Upper lobe of left lung (tissue), 6 donors: ENCODE results near the gene GCNT1. TPM values are rescaled to one million over a fixed set of nuclear protein-coding genes. Genes with fewer than 3 reads are reported as not detected.
A peak's percentile ranks its signal among the peaks of the same experiment; 100 is the strongest.
"Not testable (repeated sequence)": the region's sequence is repeated elsewhere in the genome, so short reads cannot be mapped to it uniquely, and the experiment has no call there.

Source experiments
- ATAC-seq, 2 donors: fragments of 200-7000 bp; cut with Tn5 transposase; one replicate each; pipeline ENCODE4 v1.9.1; 2022; ENCODE audit warnings: mild to moderate bottlenecking in 2 of 2, moderate library complexity in 2 of 2; ENCODE audit not compliant: low FRiP score in 2 of 2
- DNase-seq, 2 donors: peaks; one replicate each; pipeline ENCODE4 v3.0.0-alpha.2; 2019 to 2020
- H3K27ac ChIP-seq, 4 donors: fragments of 200-600 bp; sonication (generic); one replicate each; pipeline ENCODE4 v1.5.1; 2016 to 2019
- H3K27me3 ChIP-seq, 4 donors: fragments of 200-600 bp; sonication (generic); one replicate each; pipeline ENCODE4 v1.5.1; 2017 to 2019
- H3K36me3 ChIP-seq, 4 donors: fragments of 200-600 bp; sonication (generic); one replicate each; pipeline ENCODE4 v1.5.1; 2016 to 2019
- H3K4me1 ChIP-seq, 4 donors: fragments of 200-600 bp; sonication (generic); one replicate each; pipeline ENCODE4 v1.5.1; 2018 to 2019
- H3K4me3 ChIP-seq, 4 donors: fragments of 200-600 bp; sonication (generic); one replicate each; pipeline ENCODE4 v1.5.1; 2017 to 2019; ENCODE audit warnings: mild to moderate bottlenecking in 2 of 4, moderate library complexity in 1 of 4
- H3K9me3 ChIP-seq, 4 donors: fragments of 200-600 bp; sonication (generic); one replicate each; pipeline ENCODE4 v1.5.1; 2018 to 2019
- CTCF ChIP-seq, 6 experiments: fragments of 450-650 bp in 4 of 6; fragments of 200-600 bp in 2 of 6; sonication (generic) in 2 of 6; IDR thresholded peaks; one replicate each; pipeline ENCODE4 v1.5.1; 2016 to 2019; ENCODE audit warnings: antibody characterized with exemption in 6 of 6
- EP300 ChIP-seq, 4 donors: sonication (generic); formaldehyde crosslinking; IDR thresholded peaks; one replicate each; pipeline ENCODE4 v1.5.1; 2017; ENCODE audit warnings: antibody characterized with exemption in 4 of 4, control low read depth in 2 of 4
- POLR2A ChIP-seq, 4 donors: fragments of 450-650 bp; IDR thresholded peaks; one replicate each; pipeline ENCODE4 v1.5.1; 2016 to 2017; ENCODE audit warnings: antibody characterized with exemption in 4 of 4, mild to moderate bottlenecking in 2 of 4
- POLR2AphosphoS5 ChIP-seq, 2 donors: sonication (generic); formaldehyde crosslinking; IDR thresholded peaks; one replicate each; pipeline ENCODE4 v1.5.1; 2017; ENCODE audit warnings: antibody characterized with exemption in 2 of 2
- WGBS, 2 donors: methylation state at CpG; one replicate each; pipeline ENCODE4 v1.1.5; 2017 to 2018; 5-methylcytosine and 5-hydroxymethylcytosine counted together
- total RNA-seq, 6 donors: library from RNA; depleted of rRNA in 4 of 6; stranded (reverse); fragments of >200 nt in 4 of 6; gene quantifications; one replicate each; pipeline versions ENCODE4 v1.1.0 to v1.2.1, GENCODE V29; 2016 to 2021
- donor health status: DM: no; HTN: no; CAD: no; lungs with moderate emphysema.
- donor health status: DM: no; HTN: yes; CAD: no; lungs with severe emphysema.

The GCNT1 gene
- total RNA-seq, 6 donors from 2014 or later = 2.3 to 20.8 (median 9.1) TPM

- no peaks in the 10 kb centered on the region for H3K36me3 ChIP-seq
- 34 to 40% methylated on average over 6 of the region's 6 CpGs for WGBS, 2 donors
- H3K9me3 ChIP-seq = no peaks in the 10 kb centered on the region
- peaks cover 0 to 7% (median 5%) of the 10 kb centered on the region in 4 donors for H3K4me1 ChIP-seq
- DNase-seq (no peak), ATAC-seq (peak in 1 of 2 donors; percentile 46)
- H3K27ac ChIP-seq = peak overlapping the region in 2 of 4 donors; percentile 12 to 37
- H3K27me3 ChIP-seq = no peaks in the 10 kb centered on the region
- TF ChIP-seq CTCF (IDR thresholded peaks at IDR 0.05) (no peak), POLR2A (IDR thresholded peaks at IDR 0.05) (no peak), POLR2AphosphoS5 (IDR thresholded peaks at IDR 0.05) (no peak), EP300 (IDR thresholded peaks at IDR 0.05) (no peak)
- H3K4me3 ChIP-seq = no peak overlapping the region
Measured at GRCh38 chr9:76530458-76531110, 71.6 kb downstream of the GCNT1 start.

GRCh38 chr9:76531231-76531780 is 72.3 kb downstream of the GCNT1 start:
- Histone ChIP-seq H3K36me3 (no peaks in the 10 kb centered on the region), H3K9me3 (no peaks in the 10 kb centered on the region), H3K27ac (peak overlapping the region in 2 of 4 donors; percentile 7 to 37), H3K27me3 (no peaks in the 10 kb centered on the region), H3K4me3 (no peak overlapping the region), H3K4me1 (peaks cover 0 to 7% (median 5%) of the 10 kb centered on the region in 4 donors)
- ATAC-seq = no peak
- no peak for DNase-seq
- WGBS, 2 donors = 77 to 78% methylated on average over 3 of the region's 3 CpGs
- no peak for TF ChIP-seq POLR2A (IDR thresholded peaks at IDR 0.05)
- no peak for TF ChIP-seq POLR2AphosphoS5 (IDR thresholded peaks at IDR 0.05)
- no peak for TF ChIP-seq EP300 (IDR thresholded peaks at IDR 0.05)
- no peak for TF ChIP-seq CTCF (IDR thresholded peaks at IDR 0.05)

GRCh38 chr9:76532877-76533276 is 73.9 kb downstream of the GCNT1 start:
- not testable (repeated sequence) for H3K4me1 ChIP-seq, H3K36me3 ChIP-seq, H3K27ac ChIP-seq, H3K27me3 ChIP-seq, H3K9me3 ChIP-seq, H3K4me3 ChIP-seq, ATAC-seq, DNase-seq
- WGBS, 2 donors = 93 to 94% methylated on average over 4 of the region's 4 CpGs

GRCh38 chr9:76534026-76534425 is 75.0 kb downstream of the GCNT1 start:
- Histone ChIP-seq H3K36me3 (no peaks in the 10 kb centered on the region), H3K27ac (no peak overlapping the region), H3K27me3 (no peaks in the 10 kb centered on the region), H3K4me1 (peaks cover 0 to 7% (median 5%) of the 10 kb centered on the region in 4 donors), H3K9me3 (no peaks in the 10 kb centered on the region), H3K4me3 (no peak overlapping the region)
- ATAC-seq = peak in 1 of 2 donors; percentile 45
- no peak for TF ChIP-seq POLR2A (IDR thresholded peaks at IDR 0.05)
- whole genome bisulfite sequencing, 2 donors = 87 to 97% methylated on average over 1 of the region's 1 CpG
- no peak for DNase-seq

- WGBS, 2 donors = 56 to 57% methylated on average over 7 to 9 of the region's 9 CpGs
- no peaks in the 10 kb centered on the region for H3K27me3 ChIP-seq
- DNase-seq (no peak), ATAC-seq (no peak)
- H3K4me3 ChIP-seq = no peak overlapping the region
- peaks cover 0 to 4% (median 2%) of the 10 kb centered on the region in 4 donors for H3K4me1 ChIP-seq
- no peaks in the 10 kb centered on the region for H3K9me3 ChIP-seq
- no peak for TF ChIP-seq CTCF (IDR thresholded peaks at IDR 0.05)
- no peak for TF ChIP-seq POLR2AphosphoS5 (IDR thresholded peaks at IDR 0.05)
- TF ChIP-seq EP300 (IDR thresholded peaks at IDR 0.05) = no peak
- TF ChIP-seq POLR2A (IDR thresholded peaks at IDR 0.05) = no peak
- H3K27ac ChIP-seq = no peak overlapping the region
- H3K36me3 ChIP-seq = no peaks in the 10 kb centered on the region
Measured at GRCh38 chr9:76537150-76537646, 78.2 kb downstream of the GCNT1 start.

- 89 to 97% methylated on average over 1 of the region's 1 CpG for WGBS, 2 donors
- no peaks in the 10 kb centered on the region for H3K4me1 ChIP-seq
- no peak for TF ChIP-seq POLR2A (IDR thresholded peaks at IDR 0.05)
- no peak for TF ChIP-seq POLR2AphosphoS5 (IDR thresholded peaks at IDR 0.05)
- no peak for TF ChIP-seq EP300 (IDR thresholded peaks at IDR 0.05)
- TF ChIP-seq CTCF (IDR thresholded peaks at IDR 0.05) = no peak
- no peaks in the 10 kb centered on the region for H3K9me3 ChIP-seq
- DNase-seq (no peak), ATAC-seq (no peak)
- H3K4me3 ChIP-seq = no peak overlapping the region
- H3K36me3 ChIP-seq = no peaks in the 10 kb centered on the region
- no peak overlapping the region for H3K27ac ChIP-seq
- H3K27me3 ChIP-seq = no peaks in the 10 kb centered on the region
Measured at GRCh38 chr9:76539180-76539579, 80.2 kb downstream of the GCNT1 start.
